ENCODE data around the gene TPK1. TPM values are rescaled to one million over a fixed set of nuclear protein-coding genes. Genes with fewer than 3 reads are reported as not detected.

TPK1 gene
- total RNA-seq, 1 donor from 2014 or later, result 2.2 TPM

DNA sequence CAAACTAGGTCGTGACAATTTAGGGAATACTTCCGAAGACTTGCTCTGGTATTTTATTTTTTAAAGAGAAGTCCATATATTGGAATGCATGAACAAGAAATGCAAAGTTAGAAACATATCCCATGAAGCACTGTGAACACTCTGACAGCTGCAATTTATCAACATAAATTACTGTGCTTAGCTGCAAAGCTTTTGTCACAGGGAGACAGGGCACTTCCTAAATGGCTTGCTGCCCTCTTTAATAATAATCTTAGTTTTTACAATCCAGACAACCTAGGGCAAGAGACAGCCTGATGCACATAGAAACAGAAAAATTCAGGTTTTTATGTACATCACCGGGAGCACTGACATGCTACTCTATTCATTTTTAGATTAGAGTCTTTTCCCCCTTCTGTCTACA, 354.0 kb downstream of the TPK1 start:
- TF ChIP-seq, protein P1, sequence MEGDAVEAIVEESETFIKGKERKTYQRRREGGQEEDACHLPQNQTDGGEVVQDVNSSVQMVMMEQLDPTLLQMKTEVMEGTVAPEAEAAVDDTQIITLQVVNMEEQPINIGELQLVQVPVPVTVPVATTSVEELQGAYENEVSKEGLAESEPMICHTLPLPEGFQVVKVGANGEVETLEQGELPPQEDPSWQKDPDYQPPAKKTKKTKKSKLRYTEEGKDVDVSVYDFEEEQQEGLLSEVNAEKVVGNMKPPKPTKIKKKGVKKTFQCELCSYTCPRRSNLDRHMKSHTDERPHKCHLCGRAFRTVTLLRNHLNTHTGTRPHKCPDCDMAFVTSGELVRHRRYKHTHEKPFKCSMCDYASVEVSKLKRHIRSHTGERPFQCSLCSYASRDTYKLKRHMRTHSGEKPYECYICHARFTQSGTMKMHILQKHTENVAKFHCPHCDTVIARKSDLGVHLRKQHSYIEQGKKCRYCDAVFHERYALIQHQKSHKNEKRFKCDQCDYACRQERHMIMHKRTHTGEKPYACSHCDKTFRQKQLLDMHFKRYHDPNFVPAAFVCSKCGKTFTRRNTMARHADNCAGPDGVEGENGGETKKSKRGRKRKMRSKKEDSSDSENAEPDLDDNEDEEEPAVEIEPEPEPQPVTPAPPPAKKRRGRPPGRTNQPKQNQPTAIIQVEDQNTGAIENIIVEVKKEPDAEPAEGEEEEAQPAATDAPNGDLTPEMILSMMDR (IDR thresholded peaks at IDR 0.05; ENCODE audit: unreplicated experiment), result no peak
- no peak for DNase-seq (ENCODE audit: low spot score, unreplicated experiment)
- no peak overlapping the region for H3K4me3 Mint-ChIP-seq (ENCODE audit: low read depth)
- no peaks in the 10 kb centered on the region for H3K9me3 Mint-ChIP-seq (ENCODE audit: low read depth)
- H3K27me3 Mint-ChIP-seq, result no peaks in the 10 kb centered on the region
- no peak overlapping the region for H3K27ac Mint-ChIP-seq
- H3K36me3 Mint-ChIP-seq (ENCODE audit: insufficient read depth), result no peaks in the 10 kb centered on the region
- peaks cover 1% of the 10 kb centered on the region for H3K4me1 Mint-ChIP-seq (ENCODE audit: low read depth)

DNA sequence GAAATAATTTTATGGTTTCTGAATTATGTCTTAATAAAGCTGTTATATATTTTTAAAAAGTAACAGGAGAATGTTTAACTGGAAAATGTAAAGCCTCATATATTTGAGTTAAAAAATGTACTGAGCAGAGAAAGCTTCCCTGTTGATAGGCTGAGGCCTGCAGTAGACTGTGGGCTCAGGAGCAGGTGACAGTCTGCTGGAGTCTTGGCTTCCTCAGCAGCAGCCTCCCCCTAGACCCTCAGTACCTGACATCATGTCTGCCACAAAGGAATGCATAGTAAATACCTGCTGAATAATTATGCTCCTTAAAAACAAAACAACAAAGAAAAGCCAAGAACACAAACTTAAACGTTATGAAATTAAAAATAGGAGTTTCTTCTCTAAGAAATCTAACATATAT, 358.5 kb downstream of the TPK1 start:
- H3K9me3 Mint-ChIP-seq (ENCODE audit: low read depth), result no peaks in the 10 kb centered on the region
- DNase-seq (ENCODE audit: low spot score, unreplicated experiment), result no peak
- H3K27ac Mint-ChIP-seq, result no peak overlapping the region
- H3K27me3 Mint-ChIP-seq, result no peaks in the 10 kb centered on the region
- no peaks in the 10 kb centered on the region for H3K36me3 Mint-ChIP-seq (ENCODE audit: insufficient read depth)
- H3K4me1 Mint-ChIP-seq (ENCODE audit: low read depth), result peaks cover 7% of the 10 kb centered on the region
- TF ChIP-seq, protein P1 (IDR thresholded peaks at IDR 0.05; ENCODE audit: unreplicated experiment), result no peak
- H3K4me3 Mint-ChIP-seq (ENCODE audit: low read depth), result no peak overlapping the region

DNA sequence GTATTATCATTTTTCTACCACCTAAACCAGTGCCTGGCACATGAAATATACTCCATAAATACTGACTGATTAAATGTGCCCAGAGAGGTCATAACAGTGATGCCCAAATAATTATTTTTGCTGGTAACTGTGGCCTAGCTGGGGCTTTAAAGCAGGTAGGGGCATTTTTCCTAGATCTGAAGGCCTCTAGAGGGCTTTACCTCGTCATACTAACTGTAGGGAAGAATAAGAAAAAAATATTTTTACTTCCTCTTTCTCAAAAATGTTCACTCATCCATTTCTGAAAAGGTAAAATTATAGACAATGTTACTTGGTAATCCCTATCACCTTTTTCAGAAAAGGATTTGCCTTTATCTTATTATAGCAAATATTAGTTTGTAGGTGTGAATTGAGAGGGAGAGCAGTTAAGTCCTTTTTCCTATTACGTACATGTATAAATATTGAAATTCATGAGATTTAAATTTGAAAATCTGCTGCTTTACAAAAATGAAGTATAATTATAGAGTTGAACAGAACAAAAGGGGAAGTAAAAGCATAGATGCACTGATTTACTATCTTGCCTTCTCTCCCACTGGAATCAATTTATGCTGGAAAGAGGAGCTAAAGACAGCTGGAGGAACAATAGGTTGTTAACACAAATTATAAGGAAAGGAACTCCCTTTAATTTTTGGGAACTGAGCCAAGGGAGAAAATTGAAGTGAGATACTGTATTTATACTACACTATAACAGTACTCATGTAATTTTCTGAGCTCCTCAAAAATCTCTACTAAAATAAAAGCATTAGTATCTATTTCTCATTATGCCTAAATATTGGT, 360.8 kb downstream of the TPK1 start:
- Mint-ChIP-seq H3K4me1 (ENCODE audit: low read depth) (peaks cover 7% of the 10 kb centered on the region), H3K27ac (no peak overlapping the region), H3K4me3 (ENCODE audit: low read depth) (no peak overlapping the region), H3K36me3 (ENCODE audit: insufficient read depth) (no peaks in the 10 kb centered on the region), H3K27me3 (no peaks in the 10 kb centered on the region), H3K9me3 (ENCODE audit: low read depth) (no peaks in the 10 kb centered on the region)
- TF ChIP-seq, protein P1 (IDR thresholded peaks at IDR 0.05; ENCODE audit: unreplicated experiment), result no peak
- DNase-seq (ENCODE audit: low spot score, unreplicated experiment), result no peak

DNA sequence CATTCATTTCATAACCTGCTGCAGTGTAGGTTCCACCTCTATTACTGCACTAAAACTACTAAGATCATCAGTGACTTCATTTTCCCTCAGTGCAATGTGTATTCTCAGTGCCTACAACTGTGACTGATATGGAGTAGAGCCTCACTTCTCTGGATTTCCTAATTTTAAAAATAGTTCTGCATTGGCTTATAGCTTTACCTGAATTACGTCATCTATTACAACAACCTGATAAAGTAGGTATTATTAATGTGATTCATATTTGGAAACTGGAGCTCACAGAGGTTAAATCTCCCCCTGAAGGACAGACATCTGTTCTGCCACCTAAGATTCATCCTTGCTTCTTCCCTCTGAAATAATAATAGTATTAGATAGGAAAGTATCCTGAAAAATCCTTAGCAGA, 361.5 kb downstream of the TPK1 start:
- no peak for DNase-seq (ENCODE audit: low spot score, unreplicated experiment)
- no peaks in the 10 kb centered on the region for H3K9me3 Mint-ChIP-seq (ENCODE audit: low read depth)
- TF ChIP-seq, protein P1 (IDR thresholded peaks at IDR 0.05; ENCODE audit: unreplicated experiment), result no peak
- peaks cover 7% of the 10 kb centered on the region for H3K4me1 Mint-ChIP-seq (ENCODE audit: low read depth)
- H3K36me3 Mint-ChIP-seq (ENCODE audit: insufficient read depth), result no peaks in the 10 kb centered on the region
- H3K27me3 Mint-ChIP-seq, result no peaks in the 10 kb centered on the region
- no peak overlapping the region for H3K27ac Mint-ChIP-seq
- H3K4me3 Mint-ChIP-seq (ENCODE audit: low read depth), result no peak overlapping the region

DNA sequence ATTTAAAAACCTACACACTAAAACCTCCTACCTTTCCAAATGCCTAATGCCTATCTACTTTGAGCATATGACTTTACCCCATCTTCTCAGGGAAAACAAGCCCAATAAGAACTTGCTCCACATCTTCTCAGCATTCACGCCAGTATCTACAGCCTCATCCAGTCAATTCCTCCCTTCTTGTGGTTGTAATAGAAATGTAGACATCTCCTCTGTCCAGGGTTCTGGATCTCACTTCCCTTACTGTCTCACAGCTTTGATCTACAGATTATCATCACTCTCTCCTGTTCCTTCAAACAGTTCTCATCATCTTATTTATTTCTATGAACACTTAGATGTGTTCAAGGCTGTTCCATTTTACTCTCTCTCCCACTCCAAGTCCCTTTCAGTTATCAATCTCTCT, 361.9 kb downstream of the TPK1 start:
- Mint-ChIP-seq H3K9me3 (ENCODE audit: low read depth) (no peaks in the 10 kb centered on the region), H3K4me3 (ENCODE audit: low read depth) (no peak overlapping the region), H3K4me1 (ENCODE audit: low read depth) (peaks cover 7% of the 10 kb centered on the region), H3K27ac (no peak overlapping the region), H3K36me3 (ENCODE audit: insufficient read depth) (no peaks in the 10 kb centered on the region), H3K27me3 (no peaks in the 10 kb centered on the region)
- DNase-seq (ENCODE audit: low spot score, unreplicated experiment), result no peak
- TF ChIP-seq, protein P1 (IDR thresholded peaks at IDR 0.05; ENCODE audit: unreplicated experiment), result no peak
